Measurements from ENCODE around the gene SAFB.
"Not testable (repeated sequence)": the region's sequence is repeated elsewhere in the genome, so short reads cannot be mapped to it uniquely, and the experiment has no call there.

The SAFB gene

DNA sequence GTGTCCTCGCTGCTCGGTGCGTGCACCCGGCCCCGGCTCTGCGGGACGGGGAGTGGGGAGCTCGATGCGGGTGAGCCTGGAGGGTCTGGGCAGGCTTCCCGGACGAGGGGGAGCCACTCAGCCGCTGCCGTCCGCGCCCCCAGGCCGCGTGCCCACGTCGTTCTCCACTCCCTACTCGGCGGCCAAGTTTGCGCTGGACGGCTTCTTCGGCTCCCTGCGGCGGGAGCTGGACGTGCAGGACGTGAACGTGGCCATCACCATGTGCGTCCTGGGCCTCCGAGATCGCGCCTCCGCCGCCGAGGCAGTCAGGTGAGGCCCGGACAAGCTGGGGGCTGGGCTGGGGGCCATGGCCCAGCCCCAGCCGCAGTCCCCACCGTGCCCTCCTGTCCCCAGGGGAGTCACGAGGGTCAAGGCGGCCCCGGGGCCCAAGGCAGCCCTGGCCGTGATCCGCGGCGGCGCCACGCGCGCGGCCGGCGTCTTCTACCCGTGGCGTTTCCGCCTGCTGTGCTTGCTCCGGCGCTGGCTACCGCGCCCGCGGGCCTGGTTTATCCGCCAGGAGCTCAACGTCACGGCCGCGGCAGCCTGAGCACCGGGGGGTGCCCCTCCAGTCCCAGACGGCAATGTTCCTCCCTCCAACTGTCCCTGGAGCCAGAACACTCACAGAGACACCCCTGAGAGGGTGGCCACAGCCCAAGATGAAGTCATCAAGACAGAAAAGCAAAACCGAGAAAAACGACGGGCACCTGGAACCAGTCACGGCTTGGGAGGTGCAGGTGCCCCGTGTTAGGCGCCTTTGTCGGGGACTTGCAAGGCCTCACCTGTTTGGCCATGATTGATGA, 64.7 kb downstream of the SAFB start:
- peak; percentile 69 for DNase-seq

GRCh38 chr19:5688262-5688881, 65.5 kb downstream of the SAFB start:
- DNase-seq = not testable (repeated sequence)

DNA sequence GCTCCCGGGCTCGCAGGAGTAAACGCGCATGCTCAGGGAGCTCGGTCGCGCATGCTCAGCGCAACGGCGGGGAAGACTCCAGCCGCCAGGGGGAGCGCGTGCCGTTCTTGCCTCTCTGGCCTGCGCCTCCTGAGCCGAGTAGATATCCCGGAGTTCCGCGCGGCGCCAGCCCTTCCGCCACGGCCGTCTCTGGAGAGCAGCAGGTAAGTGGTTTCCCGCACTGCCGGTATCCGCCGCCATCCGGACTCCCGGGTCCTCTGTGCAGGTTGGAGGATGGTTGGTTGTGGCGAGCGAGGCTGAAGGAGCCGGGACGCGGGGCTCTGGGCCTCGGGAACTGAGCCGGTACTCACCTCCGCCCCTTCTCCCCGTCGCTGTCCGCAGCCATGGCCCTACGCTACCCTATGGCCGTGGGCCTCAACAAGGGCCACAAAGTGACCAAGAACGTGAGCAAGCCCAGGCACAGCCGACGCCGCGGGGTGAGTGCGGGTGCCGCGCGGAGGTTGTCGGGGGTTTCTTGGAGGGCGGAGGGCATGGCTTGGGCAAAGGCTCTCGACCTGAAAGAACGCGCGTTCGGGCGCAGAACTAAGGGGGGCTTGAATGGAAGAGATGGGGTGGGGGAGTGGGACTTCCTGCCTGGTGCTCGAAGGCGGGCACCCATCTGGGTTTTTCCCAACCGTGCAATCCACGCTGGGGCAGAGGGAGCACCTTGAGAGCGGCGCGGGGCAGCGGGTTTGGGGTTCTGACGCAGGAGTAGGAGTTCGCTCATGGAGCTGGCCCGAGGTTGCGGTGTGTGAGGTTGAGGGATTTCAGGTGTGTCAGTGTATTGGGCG, 67.5 kb downstream of the SAFB start, which contains the start of gene RPL36:
Gene RPL36, plus strand, starts transcription at position 171 of the 830 bp plus-strand sequence. Its CDS starts 213 bp downstream, at position 384.
- peak; percentile 97 for DNase-seq

- no peak for DNase-seq
These were observed 68.3 kb downstream of the SAFB start for GRCh38 chr19:5690955-5691821.

GRCh38 chr19:5691822-5692722, 69.2 kb downstream of the SAFB start:
- DNase-seq = no peak

- DNase-seq = no peak
These were observed 69.9 kb downstream of the SAFB start for GRCh38 chr19:5692723-5693194.

- no peak for DNase-seq
These were observed 70.6 kb downstream of the SAFB start for GRCh38 chr19:5693195-5694166.

DNA sequence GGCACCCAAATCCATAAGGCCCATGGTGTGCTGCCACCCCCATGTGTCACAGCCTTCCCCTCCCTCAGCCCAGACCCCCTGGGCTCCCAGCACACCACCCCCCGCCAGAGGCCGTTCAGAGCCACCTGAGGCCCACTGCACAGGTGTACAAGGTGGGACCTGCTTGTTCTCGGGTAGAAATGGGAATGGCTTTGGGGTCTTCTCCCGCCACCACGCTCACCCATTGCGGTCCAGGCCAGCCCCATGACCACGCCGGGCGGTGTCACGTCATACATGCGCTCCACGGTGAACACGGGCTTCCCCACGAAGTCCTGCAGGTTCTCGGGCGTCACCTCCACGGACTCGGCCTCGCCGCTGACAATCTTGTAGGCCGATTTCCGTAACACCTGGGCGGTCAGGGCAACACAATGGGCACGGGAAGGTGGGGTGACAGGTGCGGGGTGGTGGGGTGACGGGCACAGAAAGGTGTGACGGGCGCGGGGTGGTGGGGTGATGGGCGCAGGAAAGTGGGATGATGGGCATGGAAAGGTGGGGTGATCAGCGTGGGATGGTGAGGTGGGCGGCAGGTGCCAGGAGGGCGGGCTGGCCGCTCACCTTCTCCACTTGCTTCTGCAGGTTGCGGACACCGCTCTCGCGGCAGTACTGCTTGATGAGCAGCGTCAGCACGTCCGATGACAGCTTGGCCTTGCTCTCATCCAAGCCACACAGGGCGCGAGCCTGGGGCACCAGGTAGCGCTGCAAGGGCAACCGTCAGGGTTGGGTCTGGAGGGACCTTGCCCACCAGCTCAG, 71.5 kb downstream of the SAFB start:
- DNase-seq = no peak

GRCh38 chr19:5694956-5695648, 72.2 kb downstream of the SAFB start:
- no peak for DNase-seq

GRCh38 chr19:5695649-5696195, 72.8 kb downstream of the SAFB start:
- DNase-seq = no peak

GRCh38 chr19:5696196-5697021, 73.5 kb downstream of the SAFB start:
- DNase-seq = no peak

DNA sequence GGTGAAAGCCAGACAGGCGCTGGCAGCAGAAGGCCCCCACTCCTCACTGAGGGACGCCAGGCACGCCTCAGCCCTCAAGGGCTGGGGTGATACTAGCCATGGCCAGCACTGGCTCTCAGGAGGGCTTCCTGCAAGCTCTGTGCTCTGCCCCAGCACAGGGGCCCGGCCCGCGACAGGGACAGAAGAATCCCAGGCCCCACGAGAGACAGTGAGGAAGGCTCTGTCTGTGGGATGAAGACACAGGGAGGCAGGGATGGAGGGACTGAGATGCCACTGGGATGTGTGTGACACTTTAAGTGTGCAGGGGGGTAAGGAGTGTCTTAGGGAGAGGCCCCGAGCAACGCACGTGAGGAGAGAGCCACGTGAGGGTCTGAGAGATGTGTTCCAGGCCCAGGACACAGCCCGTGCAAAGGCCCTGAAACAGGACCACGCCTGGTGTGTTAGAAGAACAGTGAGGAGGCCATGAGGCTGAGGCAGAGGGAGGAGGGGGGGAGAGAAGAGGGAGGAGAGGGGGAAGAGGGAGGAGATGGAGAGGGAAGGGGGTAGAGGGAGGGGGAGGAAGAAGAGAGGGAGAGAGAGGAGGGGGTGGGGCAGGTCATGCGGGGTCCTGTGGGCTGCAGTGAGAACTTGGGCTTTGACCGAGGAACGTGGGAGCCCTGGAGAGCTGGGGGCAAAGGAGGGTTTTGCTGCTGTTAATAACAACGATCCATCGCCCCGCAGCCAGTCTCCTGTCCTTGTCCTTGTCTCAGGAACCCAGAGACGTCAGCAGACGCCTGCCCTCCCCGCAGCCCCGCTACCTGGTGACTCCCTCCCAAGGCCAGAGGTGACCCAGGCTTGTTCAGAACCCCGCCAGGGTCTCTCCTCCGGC, 74.4 kb downstream of the SAFB start:
- no peak for DNase-seq

GRCh38 chr19:5697890-5698634, 75.2 kb downstream of the SAFB start:
- DNase-seq = no peak

- no peak for DNase-seq
These were observed 75.9 kb downstream of the SAFB start for GRCh38 chr19:5698635-5699422.

Data from T1000 (cell line).